Measurements from ENCODE around the gene KCTD13. TPM values are rescaled to one million over a fixed set of nuclear protein-coding genes. Genes with fewer than 3 reads are reported as not detected.
A peak's percentile ranks its signal among the peaks of the same experiment; 100 is the strongest.
"Not testable (repeated sequence)": the region's sequence is repeated elsewhere in the genome, so short reads cannot be mapped to it uniquely, and the experiment has no call there.

Gene KCTD13
- total RNA-seq, 1 donor from 2014 or later: 18.3 TPM

GRCh38 chr16:29909851-29910250 lies 16.2 kb downstream of the KCTD13 start:
- not testable (repeated sequence) for DNase-seq (ENCODE audit: low spot score in 2 of 2); FAIRE-seq

GRCh38 chr16:29909391-29909790 lies 16.6 kb downstream of the KCTD13 start:
- FAIRE-seq: no peak

GRCh38 chr16:29908719-29909220 lies 17.3 kb downstream of the KCTD13 start:
- FAIRE-seq (no peak), DNase-seq (ENCODE audit: low spot score in 2 of 2) (no peak)

More at GRCh38 chr16:29909391-29909790, 16.6 kb downstream of the KCTD13 start:
- no peak for DNase-seq (ENCODE audit: low spot score in 2 of 2)

GRCh38 chr16:29907973-29908372 lies 18.1 kb downstream of the KCTD13 start:
- no peak for DNase-seq (ENCODE audit: low spot score in 2 of 2)
- no peak for FAIRE-seq

- no peak for DNase-seq (ENCODE audit: low spot score in 2 of 2)
- FAIRE-seq: no peak
Measured at GRCh38 chr16:29906520-29907244, 19.3 kb downstream of the KCTD13 start.

GRCh38 chr16:29905668-29906067 lies 20.4 kb downstream of the KCTD13 start:
- FAIRE-seq: no peak

GRCh38 chr16:29904947-29905346 lies 21.1 kb downstream of the KCTD13 start:
- no peak for FAIRE-seq
- DNase-seq (ENCODE audit: low spot score in 2 of 2): no peak

More at GRCh38 chr16:29905668-29906067, 20.4 kb downstream of the KCTD13 start:
- no peak for DNase-seq (ENCODE audit: low spot score in 2 of 2)

GRCh38 chr16:29903590-29903989 lies 22.4 kb downstream of the KCTD13 start:
- DNase-seq (ENCODE audit: low spot score in 2 of 2): no peak
- FAIRE-seq: no peak

- DNase-seq (ENCODE audit: low spot score in 2 of 2) (no peak), FAIRE-seq (no peak)
Measured at GRCh38 chr16:29901607-29901945, 24.4 kb downstream of the KCTD13 start.

- FAIRE-seq (no peak), DNase-seq (ENCODE audit: low spot score in 2 of 2) (no peak)
Measured at GRCh38 chr16:29900888-29901606, 25.0 kb downstream of the KCTD13 start.

- FAIRE-seq (no peak), DNase-seq (ENCODE audit: low spot score in 2 of 2) (peak; percentile 89 to 92)
Measured at GRCh38 chr16:29900102-29900887, 25.7 kb downstream of the KCTD13 start, which contains the start of gene ASPHD1. Gene ASPHD1 (plus strand): TSS chr16:29900488. CDS start chr16:29900972, 484 bp downstream.

GRCh38 chr16:29899516-29900101 lies 26.4 kb downstream of the KCTD13 start, which contains the start of gene SEZ6L2:
Gene SEZ6L2 (minus strand): TSS chr16:29899550. CDS start chr16:29899019, 531 bp downstream.
- FAIRE-seq (no peak), DNase-seq (ENCODE audit: low spot score in 2 of 2) (peak; percentile 76 to 80)

GRCh38 chr16:29898804-29899515 lies 27.1 kb downstream of the KCTD13 start:
- DNase-seq (ENCODE audit: low spot score in 2 of 2) (no peak), FAIRE-seq (no peak)

GRCh38 chr16:29898135-29898803 lies 27.8 kb downstream of the KCTD13 start:
- DNase-seq (ENCODE audit: low spot score in 2 of 2): no peak

GRCh38 chr16:29897333-29897732 lies 28.7 kb downstream of the KCTD13 start:
- no peak for FAIRE-seq

More at GRCh38 chr16:29898135-29898803, 27.8 kb downstream of the KCTD13 start:
- no peak for FAIRE-seq

GRCh38 chr16:29896841-29897240 lies 29.2 kb downstream of the KCTD13 start:
- no peak for FAIRE-seq
- no peak for DNase-seq (ENCODE audit: low spot score in 2 of 2)

More at GRCh38 chr16:29897333-29897732, 28.7 kb downstream of the KCTD13 start:
- no peak for DNase-seq (ENCODE audit: low spot score in 2 of 2)

- FAIRE-seq (no peak), DNase-seq (ENCODE audit: low spot score in 2 of 2) (no peak)
Measured at GRCh38 chr16:29894352-29894751, 31.7 kb downstream of the KCTD13 start.

- FAIRE-seq (no peak), DNase-seq (ENCODE audit: low spot score in 2 of 2) (no peak)
Measured at GRCh38 chr16:29893553-29893952, 32.5 kb downstream of the KCTD13 start.

- FAIRE-seq: no peak
- no peak for DNase-seq (ENCODE audit: low spot score in 2 of 2)
Measured at GRCh38 chr16:29892458-29892813, 33.6 kb downstream of the KCTD13 start.
